Measurements from ENCODE around the gene BTF3. TPM values are rescaled to one million over a fixed set of nuclear protein-coding genes. Genes with fewer than 3 reads are reported as not detected.

Gene BTF3
- total RNA-seq (100 to 1,000 TPM; 368 to 539 (median 463) TPM), polyA plus RNA-seq (100 to 1,000 TPM; 689 to 914 (median 771) TPM)
- long read RNA-seq, donor 1, transcript BTF3-202 (6 exons, 1,237 nt), result minor isoform, 14 of 465 reads
- long read RNA-seq, donor 1, transcript BTF3-201 (6 exons, 897 nt), result major isoform, 311 of 465 reads
- long read RNA-seq, donor 1, partial matches to known transcripts, result 101 of 465 reads
- long read RNA-seq, donor 1, other reads (novel, unspliced or antisense), result 37 of 465 reads
- long read RNA-seq, donor 2, transcript BTF3-201 (6 exons, 897 nt), result major isoform, 192 of 278 reads
- long read RNA-seq, donor 2, transcript BTF3-202 (6 exons, 1,237 nt), result minor isoform, 8 of 278 reads
- long read RNA-seq, donor 2, partial matches to known transcripts, result 51 of 278 reads
- long read RNA-seq, donor 2, other reads (novel, unspliced or antisense), result 21 of 278 reads

GRCh38 chr5:73498057-73498992 lies at the start of gene BTF3:
Gene BTF3 (plus strand): TSS chr5:73498442. CDS start chr5:73498668, 226 bp downstream.
- Histone ChIP-seq H3K4me3 (peak within 1 kb of the TSS; percentile 67 to 89 (median 84)), H3K36me3 (peaks cover 0 to 35% (median 23%) of the 10 kb centered on the region in 6 donors), H3K27me3 (replicated peaks in 1 of 7) (no peaks in the 10 kb centered on the region), H3K9me3 (no peaks in the 10 kb centered on the region), H3K27ac (peak within 1 kb of the TSS; percentile 89 to 94 (median 93)), H3K4me1 (peaks cover 14 to 59% (median 39%) of the 10 kb centered on the region in 6 donors)
- peak; percentile 99 for DNase-seq
- 0 to 1% (median 1%) methylated on average over 17 to 67 of the region's 67 CpGs for WGBS, 5 donors
- TF ChIP-seq, protein P1, sequence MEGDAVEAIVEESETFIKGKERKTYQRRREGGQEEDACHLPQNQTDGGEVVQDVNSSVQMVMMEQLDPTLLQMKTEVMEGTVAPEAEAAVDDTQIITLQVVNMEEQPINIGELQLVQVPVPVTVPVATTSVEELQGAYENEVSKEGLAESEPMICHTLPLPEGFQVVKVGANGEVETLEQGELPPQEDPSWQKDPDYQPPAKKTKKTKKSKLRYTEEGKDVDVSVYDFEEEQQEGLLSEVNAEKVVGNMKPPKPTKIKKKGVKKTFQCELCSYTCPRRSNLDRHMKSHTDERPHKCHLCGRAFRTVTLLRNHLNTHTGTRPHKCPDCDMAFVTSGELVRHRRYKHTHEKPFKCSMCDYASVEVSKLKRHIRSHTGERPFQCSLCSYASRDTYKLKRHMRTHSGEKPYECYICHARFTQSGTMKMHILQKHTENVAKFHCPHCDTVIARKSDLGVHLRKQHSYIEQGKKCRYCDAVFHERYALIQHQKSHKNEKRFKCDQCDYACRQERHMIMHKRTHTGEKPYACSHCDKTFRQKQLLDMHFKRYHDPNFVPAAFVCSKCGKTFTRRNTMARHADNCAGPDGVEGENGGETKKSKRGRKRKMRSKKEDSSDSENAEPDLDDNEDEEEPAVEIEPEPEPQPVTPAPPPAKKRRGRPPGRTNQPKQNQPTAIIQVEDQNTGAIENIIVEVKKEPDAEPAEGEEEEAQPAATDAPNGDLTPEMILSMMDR (IDR thresholded peaks at IDR 0.05 in 8 of 11, conservative IDR thresholded peaks at IDR 0.05 in 3 of 11), result no peak
- TF ChIP-seq POLR2A (IDR thresholded peaks at IDR 0.05) (no peak), POLR2AphosphoS5 (IDR thresholded peaks at IDR 0.05) (peak; percentile 91 to 92 (median 92))
- intact Hi-C loops (cut with DNase I; ENCODE audit: low total_unique reads), result no loop called here

DNA sequence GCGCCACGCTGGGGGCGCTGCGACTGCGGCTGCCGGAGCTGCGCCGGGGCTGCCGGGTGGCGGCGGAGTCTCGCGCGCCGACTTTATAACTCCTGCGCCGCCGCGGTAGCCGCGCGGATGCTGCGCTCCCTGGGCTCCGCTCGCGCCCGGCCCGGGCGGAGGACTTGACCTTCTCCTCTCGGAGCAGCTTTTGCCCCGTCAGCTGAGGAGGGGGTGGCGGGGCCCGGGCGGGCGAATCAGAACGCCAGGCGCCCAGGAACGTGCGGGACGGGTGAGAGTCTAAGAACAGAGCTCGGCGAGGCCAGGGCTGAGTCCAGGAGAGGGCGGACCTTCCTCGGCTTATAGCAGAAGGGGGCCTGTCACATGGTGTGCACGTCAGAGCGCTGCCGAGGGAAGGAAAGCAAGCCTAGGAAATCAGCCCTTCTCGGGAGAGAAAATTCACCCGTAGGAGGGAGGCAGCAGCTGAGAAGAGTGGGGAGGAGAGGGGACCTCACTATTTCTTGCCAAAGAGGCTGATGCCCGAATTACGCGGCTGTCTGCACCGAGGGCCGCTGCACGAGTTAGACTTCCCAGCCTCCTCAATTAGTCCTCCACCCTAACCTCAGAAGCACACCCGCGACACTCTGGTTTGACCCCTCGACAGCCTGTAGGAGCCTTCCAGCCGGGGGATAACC lies 49.6 kb upstream of the BTF3 start, which contains the start of gene FOXD1:
Gene FOXD1, minus strand, starts transcription at position 315 of the 674 bp plus-strand sequence. CDS start 415 bp downstream, outside the sequence.
- H3K36me3 ChIP-seq, result no peaks in the 10 kb centered on the region
- H3K4me1 ChIP-seq, result peaks cover 9 to 38% (median 30%) of the 10 kb centered on the region in 6 donors
- intact Hi-C loops (cut with DNase I; ENCODE audit: low total_unique reads), result no loop called here
- DNase-seq, result peak; percentile 89
- H3K27me3 ChIP-seq (replicated peaks in 1 of 7), result peaks cover 36 to 97% (median 86%) of the 10 kb centered on the region in 7 donors
- peak within 1 kb of the TSS in 4 of 8 donors; percentile 26 to 70 (median 42) for H3K27ac ChIP-seq
- peaks cover 0 to 26% (median 0%) of the 10 kb centered on the region in 8 donors for H3K9me3 ChIP-seq
- H3K4me3 ChIP-seq, result peak within 1 kb of the TSS; percentile 26 to 77 (median 51)
- 1 to 2% (median 1%) methylated on average over 25 to 59 of the region's 59 CpGs for WGBS, 5 donors
- TF ChIP-seq POLR2AphosphoS5 (IDR thresholded peaks at IDR 0.05), result peak; percentile 60 to 67 (median 64)
- TF ChIP-seq, protein P1 (IDR thresholded peaks at IDR 0.05 in 8 of 11, conservative IDR thresholded peaks at IDR 0.05 in 3 of 11), result no peak

DNA sequence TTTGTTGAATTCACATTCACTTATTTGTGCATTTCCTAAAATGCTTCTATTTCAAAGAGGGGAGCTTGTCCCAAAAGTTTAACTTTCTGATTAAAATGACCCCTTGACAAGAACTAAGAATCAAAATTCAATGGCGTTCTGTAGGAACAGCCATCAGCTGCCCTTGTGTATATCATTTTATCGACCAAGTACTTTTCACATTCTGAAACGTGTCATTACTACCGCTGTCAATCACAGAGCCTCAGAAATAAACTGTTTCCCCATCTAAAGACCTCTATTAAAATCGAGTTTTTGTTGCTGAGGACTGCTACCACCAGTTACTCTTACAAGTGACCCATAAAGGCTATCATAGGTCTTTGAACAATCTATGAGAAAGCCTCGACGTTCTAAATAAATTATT lies 48.1 kb upstream of the BTF3 start:
- Histone ChIP-seq H3K4me1 (peaks cover 9 to 38% (median 30%) of the 10 kb centered on the region in 6 donors), H3K27ac (no peak overlapping the region), H3K27me3 (replicated peaks in 1 of 7) (peaks cover 22 to 97% (median 79%) of the 10 kb centered on the region in 7 donors), H3K36me3 (no peaks in the 10 kb centered on the region), H3K9me3 (peaks cover 0 to 21% (median 0%) of the 10 kb centered on the region in 8 donors), H3K4me3 (no peak overlapping the region)
- WGBS, 5 donors, result 7 to 14% (median 10%) methylated on average over 7 of the region's 7 CpGs
- DNase-seq, result no peak
- no peak for TF ChIP-seq POLR2A (IDR thresholded peaks at IDR 0.05)
- no peak for TF ChIP-seq POLR2AphosphoS5 (IDR thresholded peaks at IDR 0.05)
- TF ChIP-seq, protein P1 (IDR thresholded peaks at IDR 0.05 in 8 of 11, conservative IDR thresholded peaks at IDR 0.05 in 3 of 11), result no peak
- intact Hi-C loops (cut with DNase I; ENCODE audit: low total_unique reads), result loop anchor here (10.0 kb wide), 3 partner anchors 155 to 365 kb away; no protein-coding TSS in a partner anchor

All from spleen (tissue), 13 donors.